ENCODE results near the gene PAIP1.

The PAIP1 gene

GRCh38 chr5:43491326-43491725, 65.6 kb downstream of the PAIP1 start:
- H3K27ac ChIP-seq, result no peak overlapping the region
- H3K36me3 ChIP-seq, result peaks cover 13% of the 10 kb centered on the region
- H3K4me1 ChIP-seq (ENCODE audit: control insufficient read depth in 1 of 2, insufficient read depth in 1 of 2, low read depth in 1 of 2, low read length in 1 of 2), result no peaks in the 10 kb centered on the region
- H3K4me3 ChIP-seq (ENCODE audit: low read depth in 1 of 2, low read length in 1 of 2), result no peak overlapping the region
- no peaks in the 10 kb centered on the region for H3K9me3 ChIP-seq
- no peaks in the 10 kb centered on the region for H3K27me3 ChIP-seq
- TF ChIP-seq CTCF (IDR thresholded peaks at IDR 0.05), result no peak

- Histone ChIP-seq H3K36me3 (peaks cover 5% of the 10 kb centered on the region), H3K9me3 (no peaks in the 10 kb centered on the region), H3K4me3 (ENCODE audit: low read depth in 1 of 2, low read length in 1 of 2) (no peak overlapping the region), H3K27me3 (no peaks in the 10 kb centered on the region), H3K27ac (no peak overlapping the region), H3K4me1 (ENCODE audit: control insufficient read depth in 1 of 2, insufficient read depth in 1 of 2, low read depth in 1 of 2, low read length in 1 of 2) (peaks cover 19 to 20% of the 10 kb centered on the region in 2 experiments)
- TF ChIP-seq CTCF (IDR thresholded peaks at IDR 0.05), result no peak
Measured at GRCh38 chr5:43486353-43486752, 70.5 kb downstream of the PAIP1 start.

- H3K36me3 ChIP-seq, result peaks cover 5% of the 10 kb centered on the region
- H3K27ac ChIP-seq, result no peak overlapping the region
- no peaks in the 10 kb centered on the region for H3K27me3 ChIP-seq
- peaks cover 19 to 20% of the 10 kb centered on the region in 2 experiments for H3K4me1 ChIP-seq (ENCODE audit: control insufficient read depth in 1 of 2, insufficient read depth in 1 of 2, low read depth in 1 of 2, low read length in 1 of 2)
- no peaks in the 10 kb centered on the region for H3K9me3 ChIP-seq
- TF ChIP-seq CTCF (IDR thresholded peaks at IDR 0.05), result no peak
- no peak overlapping the region for H3K4me3 ChIP-seq (ENCODE audit: low read depth in 1 of 2, low read length in 1 of 2)
Measured at GRCh38 chr5:43485406-43485805, 71.5 kb downstream of the PAIP1 start.

GRCh38 chr5:43484106-43484849, 72.6 kb downstream of the PAIP1 start:
- Histone ChIP-seq H3K4me3 (ENCODE audit: low read depth in 1 of 2, low read length in 1 of 2) (peak overlapping the region; percentile 66 to 83), H3K27me3 (no peaks in the 10 kb centered on the region), H3K36me3 (peaks cover 5% of the 10 kb centered on the region), H3K4me1 (ENCODE audit: control insufficient read depth in 1 of 2, insufficient read depth in 1 of 2, low read depth in 1 of 2, low read length in 1 of 2) (peaks cover 19 to 20% of the 10 kb centered on the region in 2 experiments), H3K9me3 (no peaks in the 10 kb centered on the region), H3K27ac (peak overlapping the region; percentile 95)
- TF ChIP-seq CTCF (IDR thresholded peaks at IDR 0.05), result peak; percentile 57

DNA sequence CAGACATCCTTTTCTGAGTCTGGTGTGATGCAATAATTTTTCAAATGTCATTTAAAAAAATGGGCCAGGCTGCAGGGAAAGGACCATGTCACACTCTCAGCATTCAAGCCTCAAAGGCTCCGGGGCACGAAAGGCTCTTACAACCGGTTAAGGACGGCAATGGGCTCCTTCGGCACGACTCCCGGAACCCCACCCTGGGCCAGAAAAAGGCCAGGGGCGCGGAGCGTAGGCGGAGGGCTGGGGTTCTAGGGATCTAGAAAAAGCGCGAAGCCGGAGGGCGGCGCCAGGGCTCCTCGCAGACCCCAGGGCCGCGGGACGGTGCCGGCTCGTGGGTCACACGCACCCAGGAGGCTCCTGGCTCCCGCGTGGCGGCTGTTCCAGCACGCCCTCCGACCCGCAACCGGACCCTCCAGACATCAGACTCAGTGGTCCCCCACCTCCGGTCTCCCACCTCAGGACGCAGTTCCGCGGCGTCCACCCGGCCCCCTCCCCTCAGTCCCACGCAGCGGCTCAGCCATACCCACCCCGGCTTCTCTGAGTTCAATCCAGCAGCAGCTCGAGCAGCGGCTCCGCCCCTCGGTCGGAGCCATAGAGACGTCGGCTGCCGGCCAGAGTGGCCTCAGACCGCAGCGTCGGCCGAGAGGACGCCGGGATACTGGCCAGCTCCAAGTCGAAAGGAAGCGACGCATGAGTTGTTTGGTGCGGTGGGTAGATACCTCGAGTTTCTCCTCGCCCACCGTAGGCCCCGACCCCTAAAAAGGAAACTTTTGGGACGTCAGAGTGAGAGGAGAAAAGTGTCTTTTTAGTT, 73.4 kb downstream of the PAIP1 start, which contains the start of gene TMEM267:
TSS of gene TMEM267 (minus strand) at position 568 of the 808 bp plus-strand sequence. CDS start 29,896 bp downstream, outside the sequence.
- Histone ChIP-seq H3K36me3 (no peaks in the 10 kb centered on the region), H3K9me3 (no peaks in the 10 kb centered on the region), H3K4me1 (ENCODE audit: control insufficient read depth in 1 of 2, insufficient read depth in 1 of 2, low read depth in 1 of 2, low read length in 1 of 2) (peaks cover 19 to 20% of the 10 kb centered on the region in 2 experiments), H3K27me3 (no peaks in the 10 kb centered on the region), H3K27ac (peak within 1 kb of the TSS; percentile 95), H3K4me3 (ENCODE audit: low read depth in 1 of 2, low read length in 1 of 2) (peak within 1 kb of the TSS; percentile 66 to 83)
- TF ChIP-seq CTCF (IDR thresholded peaks at IDR 0.05), result no peak

All from neutrophil (primary cell).